HuH-7.5 (cell line): ENCODE measurements around the gene FNDC11.
"Not testable (repeated sequence)": the region's sequence is repeated elsewhere in the genome, so short reads cannot be mapped to it uniquely, and the experiment has no call there.

Experiments used
- DNase-seq: peaks from one replicate; pipeline ENCODE4 v3.0.0; 2011; ENCODE audit warnings: low spot score

FNDC11 gene

DNA sequence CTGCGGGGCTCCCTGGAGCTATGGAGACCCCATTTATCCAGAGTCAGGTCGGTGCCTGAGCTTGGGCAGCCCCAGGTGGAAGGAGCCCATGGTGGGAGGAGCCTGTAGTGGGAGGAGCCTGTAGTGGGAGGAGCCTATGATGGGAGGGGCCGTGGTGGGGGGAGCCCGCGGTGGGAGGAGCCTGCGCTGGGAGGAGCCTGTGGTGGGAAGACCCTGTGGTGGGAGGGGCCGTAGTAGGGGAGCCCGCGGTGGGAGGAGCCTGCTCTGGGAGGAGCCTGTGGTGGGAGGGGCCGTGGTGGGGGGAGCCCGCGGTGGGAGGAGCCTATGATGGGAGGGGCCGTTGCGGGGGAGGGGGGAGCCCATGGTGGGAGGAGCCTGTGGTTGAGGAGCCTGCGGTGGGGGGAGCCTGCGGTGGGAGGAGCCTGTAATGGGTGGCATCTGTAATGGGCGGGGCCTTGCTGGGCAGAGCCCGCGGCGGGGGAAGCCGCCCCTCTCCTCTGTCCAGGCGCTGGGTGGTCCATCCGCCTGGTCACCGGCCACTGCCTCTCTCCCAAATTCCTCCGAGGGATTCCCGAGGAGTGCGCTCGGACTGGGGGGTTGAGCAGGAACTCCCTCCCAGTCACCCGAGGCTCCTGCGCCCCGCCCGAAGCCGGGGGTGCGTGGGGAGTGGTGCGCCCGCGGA lies 567 bp upstream of the FNDC11 start:
- DNase-seq, result no peak

DNA sequence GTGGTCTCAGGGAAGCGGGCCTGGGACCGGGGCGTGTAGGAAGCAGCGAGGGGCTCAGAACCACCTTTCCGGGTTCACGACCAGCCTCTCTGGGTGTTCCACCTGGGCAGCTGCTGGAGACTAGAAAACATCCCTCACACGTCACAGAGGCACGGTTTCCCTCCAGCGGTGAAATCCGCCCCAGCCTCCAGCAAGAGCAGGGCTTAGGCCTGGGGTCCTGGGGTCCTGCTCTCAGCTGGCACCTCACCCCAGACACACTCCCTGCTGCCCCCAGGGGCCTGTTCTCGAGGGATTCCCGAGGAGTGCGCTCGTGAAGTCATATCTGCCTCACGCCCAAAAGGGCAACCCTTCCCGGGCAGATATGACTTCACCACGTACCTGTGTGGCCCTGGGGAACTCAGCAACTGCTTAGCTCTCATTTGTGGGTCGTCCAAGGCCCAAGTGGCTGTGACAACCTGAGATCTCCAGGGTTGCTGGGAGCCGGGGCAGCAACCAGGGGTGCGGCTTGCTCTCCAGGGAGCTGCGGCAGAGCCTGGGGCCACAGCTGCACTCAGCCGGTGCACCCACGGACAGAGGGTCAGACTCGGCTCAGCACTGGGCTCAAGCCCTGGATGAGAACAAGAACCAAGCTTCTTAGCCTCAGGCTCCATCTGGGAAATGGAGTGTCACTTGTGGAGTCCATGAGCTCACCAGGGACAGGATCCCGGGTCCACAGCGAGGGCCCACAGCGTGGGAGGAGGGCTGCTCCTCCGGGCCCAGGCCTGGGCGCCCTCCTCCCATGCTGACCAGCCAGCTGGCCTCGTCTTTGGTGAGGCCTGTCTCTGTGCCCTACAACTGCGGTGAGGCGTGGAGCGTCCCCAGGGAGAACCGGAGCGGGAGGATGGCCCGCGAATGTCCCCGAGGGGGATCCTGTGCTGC lies 661 bp downstream of the FNDC11 start:
- no peak for DNase-seq

DNA sequence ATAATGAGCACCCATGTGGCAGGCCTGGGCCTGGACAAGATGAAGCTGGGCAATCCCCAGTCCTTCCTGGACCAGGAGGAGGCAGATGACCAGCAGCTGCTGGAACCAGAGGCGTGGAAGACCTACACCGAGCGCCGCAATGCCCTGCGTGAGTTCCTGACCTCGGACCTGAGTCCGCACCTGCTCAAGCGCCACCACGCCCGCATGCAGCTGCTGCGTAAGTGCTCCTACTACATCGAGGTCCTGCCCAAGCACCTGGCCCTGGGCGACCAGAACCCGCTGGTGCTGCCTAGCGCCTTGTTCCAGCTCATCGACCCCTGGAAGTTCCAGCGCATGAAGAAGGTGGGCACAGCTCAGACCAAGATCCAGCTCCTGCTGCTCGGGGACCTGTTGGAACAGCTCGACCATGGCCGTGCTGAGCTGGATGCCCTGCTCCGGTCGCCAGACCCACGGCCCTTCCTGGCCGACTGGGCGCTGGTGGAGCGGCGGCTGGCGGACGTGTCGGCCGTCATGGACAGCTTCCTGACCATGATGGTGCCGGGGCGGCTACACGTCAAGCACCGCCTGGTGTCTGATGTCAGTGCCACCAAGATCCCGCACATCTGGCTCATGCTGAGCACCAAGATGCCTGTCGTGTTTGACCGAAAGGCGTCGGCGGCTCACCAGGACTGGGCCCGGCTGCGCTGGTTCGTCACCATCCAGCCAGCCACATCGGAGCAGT lies 1.9 kb downstream of the FNDC11 start:
- DNase-seq, result no peak

DNA sequence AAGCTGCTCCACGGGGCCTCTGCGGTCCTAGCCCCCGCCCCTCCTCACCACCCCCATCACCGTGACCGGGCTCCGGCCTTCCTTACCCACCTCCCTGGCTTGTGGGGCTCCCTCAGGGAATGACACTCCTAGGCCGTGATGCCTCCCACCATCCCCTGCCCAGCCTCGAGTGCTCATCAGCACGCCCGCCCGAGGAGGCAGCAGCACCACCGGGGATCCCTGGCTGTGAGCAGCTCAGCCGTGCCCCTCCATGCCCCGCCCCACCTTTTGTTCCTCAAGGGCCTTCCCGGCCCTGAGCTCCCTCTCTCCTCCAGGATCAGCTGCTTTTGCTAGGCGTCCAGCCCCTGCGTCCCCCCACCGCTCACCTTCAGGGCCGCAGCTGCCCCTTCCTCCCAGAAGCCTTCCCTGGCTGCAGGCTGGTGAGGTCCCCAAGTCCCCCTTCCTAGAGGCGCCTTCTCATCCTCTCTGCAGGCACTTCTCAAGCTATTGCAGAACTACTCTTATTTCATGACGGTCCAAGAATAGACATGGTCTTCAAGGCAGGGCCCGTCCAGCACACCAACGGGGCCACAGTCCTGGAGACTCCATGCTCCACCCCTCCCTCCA lies 3.0 kb downstream of the FNDC11 start:
- DNase-seq, result no peak

DNA sequence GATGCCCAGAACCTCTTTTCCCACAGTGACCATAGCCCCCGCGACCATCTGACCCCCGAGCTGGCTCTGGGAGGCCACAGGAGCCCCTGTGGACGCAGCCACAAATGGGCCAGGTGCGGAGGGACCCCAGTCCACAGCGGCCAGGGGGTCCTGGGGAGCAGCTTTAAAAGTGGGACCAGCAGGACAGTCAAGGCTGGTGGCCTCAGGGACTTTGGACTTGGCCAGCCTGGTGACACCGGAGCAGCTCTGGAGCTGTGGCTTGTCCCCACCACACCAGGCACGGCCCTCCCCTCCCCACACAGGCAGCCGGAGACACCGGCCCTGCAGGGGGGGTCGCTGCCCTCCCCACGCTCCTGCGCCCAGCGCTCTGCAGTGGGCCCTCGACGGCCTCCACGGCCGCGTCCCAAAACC lies 3.5 kb downstream of the FNDC11 start:
- DNase-seq, result no peak

DNA sequence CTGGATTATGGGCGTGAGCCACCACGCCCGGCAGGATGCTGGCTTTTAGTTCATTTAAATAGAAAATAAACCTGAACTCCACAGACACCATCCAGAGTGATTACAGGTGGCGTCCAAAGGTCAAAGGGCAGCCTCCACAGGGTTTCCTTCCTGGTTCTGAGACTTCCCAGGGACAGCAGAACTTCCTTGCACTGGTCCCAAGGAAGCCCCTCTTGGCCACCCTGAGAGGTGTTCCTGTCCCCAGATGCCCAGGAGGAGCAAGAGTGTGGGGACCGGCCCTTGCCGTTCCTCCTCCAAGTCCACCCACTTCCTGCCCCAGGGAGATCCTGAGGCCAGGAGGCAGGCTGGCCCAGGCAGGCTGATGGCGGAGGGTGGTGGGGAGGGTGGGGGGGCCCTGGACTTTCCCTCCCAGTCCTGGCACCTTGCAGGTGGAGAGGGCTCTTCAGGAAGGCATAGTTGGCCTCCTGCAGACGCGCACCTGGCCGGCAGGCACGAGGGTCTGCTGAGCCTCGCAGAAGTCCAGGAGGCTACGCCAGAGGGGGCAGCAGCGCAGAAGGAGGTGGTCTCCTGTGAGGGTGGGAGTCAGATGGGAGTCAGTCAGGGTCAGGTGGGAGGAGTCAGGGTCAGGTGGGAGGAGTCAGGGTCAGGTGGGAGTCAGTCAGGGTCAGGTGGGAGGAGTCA lies 5.0 kb downstream of the FNDC11 start:
- no peak for DNase-seq

DNA sequence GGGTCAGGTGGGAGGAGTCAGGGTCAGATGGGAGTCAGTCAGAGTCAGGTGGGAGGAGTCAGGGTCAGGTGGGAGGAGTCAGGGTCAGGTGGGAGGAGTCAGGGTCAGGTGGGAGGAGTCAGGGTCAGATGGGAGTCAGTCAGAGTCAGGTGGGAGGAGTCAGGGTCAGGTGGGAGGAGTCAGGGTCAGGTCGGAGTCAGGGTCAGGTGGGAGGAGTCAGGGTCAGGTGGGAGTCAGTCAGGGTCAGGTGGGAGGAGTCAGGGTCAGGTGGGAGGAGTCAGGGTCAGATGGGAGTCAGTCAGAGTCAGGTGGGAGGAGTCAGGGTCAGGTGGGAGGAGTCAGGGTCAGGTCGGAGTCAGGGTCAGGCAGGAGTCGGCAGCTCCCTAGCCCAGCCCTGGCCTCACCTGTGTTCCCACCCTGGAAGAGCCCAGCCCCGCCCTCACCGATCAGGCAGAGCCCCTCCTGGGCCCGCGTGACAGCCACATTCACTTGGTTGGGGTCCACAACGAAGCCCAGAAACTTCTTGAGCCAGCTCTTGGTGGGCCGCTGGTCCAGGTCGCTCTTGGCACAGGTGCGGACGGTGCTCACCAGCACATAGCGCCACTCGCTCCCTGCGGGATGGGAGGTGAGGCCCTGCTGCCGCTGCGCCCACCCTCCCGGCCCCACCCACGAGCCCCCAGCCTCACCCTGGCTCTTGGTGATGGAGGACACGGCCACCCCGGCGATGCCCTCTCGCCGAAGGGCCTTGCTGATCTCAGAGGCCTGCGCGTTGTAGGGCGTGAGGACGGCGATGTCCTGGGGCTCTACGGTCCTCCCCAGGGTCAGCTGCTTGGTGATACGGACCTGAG lies 5.8 kb downstream of the FNDC11 start:
- not testable (repeated sequence) for DNase-seq

DNA sequence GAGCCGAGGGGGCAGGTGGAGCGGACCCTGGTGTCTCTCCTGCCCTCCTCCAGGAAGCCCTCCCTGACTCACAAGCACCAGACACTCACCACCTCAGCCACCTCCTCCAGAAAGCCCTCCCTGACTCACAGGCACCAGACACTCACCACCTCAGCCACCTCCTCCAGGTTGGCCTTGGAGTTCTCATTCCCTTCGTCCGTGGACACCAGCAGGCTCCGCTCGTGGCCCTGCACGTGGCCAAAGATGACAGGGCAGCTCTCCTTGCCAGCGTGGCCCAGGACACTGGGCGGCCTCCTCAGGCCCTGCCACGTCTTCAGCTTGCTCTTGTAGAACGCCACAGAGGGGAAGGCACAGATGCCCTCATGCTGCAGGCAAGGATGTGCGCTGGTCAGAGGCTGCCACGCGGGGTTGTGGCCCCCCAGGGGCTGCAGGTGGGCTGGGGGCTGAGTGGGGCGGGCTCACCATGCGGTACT lies 6.4 kb downstream of the FNDC11 start:
- DNase-seq, result no peak

DNA sequence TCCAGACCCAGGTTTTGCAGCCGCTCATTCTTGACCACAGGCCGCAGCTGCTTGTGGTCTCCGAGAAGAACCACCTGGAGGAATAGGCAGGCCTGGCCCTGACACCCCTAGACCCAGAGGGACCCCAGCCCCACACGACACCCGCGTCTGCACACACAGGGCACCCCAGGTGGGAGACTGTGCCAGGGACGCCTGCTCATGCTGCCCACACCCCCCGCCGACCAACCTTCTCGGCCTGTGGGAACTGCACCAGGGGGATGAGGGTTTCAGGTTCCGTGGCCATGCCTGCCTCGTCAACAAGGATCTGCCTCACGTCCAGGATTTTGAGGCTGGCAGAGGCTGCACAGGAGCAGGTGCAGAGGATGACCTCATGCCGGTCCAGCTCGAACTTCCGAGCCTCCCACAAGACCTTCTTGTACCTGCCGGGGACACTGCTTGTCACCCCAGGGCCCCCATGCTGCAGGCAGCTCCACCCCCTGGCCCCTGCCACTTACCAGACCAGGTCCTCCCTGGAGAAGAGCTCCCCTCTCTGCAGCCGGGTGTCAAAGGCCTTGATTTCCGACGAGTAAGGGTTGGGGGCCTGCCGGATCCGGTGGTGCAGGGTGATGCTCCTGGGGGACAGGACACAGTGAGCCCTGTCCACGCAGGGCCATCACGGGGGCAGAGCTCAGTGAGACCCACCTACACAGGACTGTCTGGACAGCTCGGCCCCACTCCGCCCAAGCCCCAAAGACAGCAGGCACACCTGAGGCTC lies 7.1 kb downstream of the FNDC11 start:
- DNase-seq, result no peak

DNA sequence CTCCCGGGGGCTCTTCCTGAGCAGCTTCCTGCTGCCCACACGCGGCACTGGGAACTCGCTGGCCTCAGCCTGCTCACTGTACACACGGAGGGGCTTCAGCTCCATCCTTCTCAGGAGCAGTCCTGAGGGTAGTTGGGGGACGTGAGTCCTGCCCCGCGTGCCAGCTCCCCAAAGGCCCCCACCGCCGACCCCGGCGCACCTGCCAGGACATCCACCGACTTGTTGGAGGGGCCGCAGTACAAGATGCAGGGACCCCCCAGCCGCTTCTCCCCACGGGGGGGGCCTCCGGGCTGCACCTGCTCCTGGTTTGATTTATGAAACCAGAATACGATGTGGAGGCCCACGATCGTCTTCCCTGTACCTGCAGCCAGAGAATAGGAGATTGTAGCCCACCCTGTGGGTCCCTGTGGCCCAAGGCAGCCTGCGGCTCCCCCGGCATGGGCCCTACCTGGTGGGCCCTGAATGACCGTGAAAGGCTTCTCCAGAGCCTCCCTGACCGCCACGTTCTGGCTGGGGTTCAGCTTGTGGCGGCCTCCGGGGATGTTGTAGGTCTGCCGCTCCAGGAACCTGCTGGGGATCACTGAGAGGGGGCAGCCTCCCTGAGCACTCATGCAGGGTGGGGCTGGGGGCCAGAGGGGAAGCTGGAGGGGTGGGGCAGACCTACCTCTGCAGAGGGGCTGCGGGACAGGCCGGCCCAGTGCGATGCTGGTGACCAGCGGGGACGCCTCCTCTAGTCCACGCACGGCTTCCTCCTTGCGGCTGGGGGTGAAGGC lies 7.9 kb downstream of the FNDC11 start:
- no peak for DNase-seq

DNA sequence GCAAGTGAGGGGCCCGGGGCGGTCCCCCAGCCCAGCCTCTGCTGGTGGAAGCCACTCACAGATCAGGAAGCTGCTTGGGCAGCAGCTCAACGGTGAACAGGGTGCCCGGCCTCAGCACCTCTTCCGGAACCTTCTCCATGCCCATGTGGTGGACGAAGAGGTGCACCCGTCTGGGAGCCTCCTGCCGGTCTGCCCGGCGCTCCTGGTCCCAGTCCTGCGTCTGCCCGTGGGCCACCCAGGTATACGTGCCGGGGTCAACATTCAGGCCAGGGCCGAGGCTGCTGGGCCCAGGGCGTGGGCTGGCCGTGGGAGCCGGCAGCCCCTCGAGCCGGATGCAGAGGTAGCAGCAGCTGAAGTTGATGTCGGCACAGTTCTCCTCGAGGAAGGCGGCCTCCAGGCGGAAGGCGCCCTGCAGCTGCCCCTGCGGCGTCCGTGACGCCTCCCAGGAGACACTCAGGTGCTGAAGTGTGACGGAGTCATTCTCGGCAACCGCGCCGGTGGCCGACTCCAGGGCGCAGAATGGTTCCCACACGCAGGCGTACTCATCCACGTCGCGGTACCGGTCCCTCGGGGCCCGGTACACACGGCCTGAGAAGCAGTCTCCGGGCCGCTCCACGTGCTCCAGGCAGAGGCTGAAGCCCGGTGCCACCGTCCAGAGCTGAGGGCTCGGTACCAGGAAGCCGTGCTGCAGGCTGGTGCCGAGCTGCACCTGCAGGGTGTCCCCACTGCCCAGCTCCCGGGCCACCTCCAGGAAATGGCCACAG lies 8.7 kb downstream of the FNDC11 start:
- no peak for DNase-seq

DNA sequence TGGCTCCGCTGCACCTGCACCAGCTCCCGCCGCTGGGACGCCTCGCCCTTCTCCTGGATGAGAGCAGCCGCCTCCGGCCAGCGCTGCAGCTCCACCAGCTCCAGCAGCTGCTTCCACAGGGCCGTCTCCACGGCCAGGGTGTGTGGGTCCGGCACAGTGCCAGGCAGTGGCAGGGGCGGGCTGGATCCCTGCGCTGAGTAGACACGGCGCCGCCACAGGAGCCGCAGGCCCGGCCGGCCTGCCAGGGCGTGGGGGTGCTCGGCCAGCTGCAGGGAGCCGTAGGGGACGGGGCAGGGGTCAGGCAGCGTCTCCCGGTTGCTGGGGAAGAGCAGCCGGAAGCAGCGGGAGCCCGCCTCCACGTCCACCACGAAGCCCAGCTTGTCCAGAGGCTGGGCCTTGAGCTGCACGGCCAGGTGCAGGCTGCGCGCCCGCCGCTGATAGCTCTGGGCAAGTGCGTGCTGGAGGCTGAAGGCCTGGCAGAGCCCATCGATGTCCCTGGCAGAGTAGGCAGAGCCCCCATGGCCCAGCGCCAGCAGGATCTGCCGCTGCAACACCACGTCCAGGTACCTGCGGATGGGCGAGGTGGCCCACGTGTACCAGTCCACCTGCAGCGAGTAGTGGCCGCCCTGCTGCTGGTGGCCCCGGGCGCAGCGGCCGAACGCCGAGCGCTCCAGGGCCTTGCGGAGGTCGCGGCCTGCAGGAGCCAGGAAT lies 9.4 kb downstream of the FNDC11 start:
- no peak for DNase-seq

DNA sequence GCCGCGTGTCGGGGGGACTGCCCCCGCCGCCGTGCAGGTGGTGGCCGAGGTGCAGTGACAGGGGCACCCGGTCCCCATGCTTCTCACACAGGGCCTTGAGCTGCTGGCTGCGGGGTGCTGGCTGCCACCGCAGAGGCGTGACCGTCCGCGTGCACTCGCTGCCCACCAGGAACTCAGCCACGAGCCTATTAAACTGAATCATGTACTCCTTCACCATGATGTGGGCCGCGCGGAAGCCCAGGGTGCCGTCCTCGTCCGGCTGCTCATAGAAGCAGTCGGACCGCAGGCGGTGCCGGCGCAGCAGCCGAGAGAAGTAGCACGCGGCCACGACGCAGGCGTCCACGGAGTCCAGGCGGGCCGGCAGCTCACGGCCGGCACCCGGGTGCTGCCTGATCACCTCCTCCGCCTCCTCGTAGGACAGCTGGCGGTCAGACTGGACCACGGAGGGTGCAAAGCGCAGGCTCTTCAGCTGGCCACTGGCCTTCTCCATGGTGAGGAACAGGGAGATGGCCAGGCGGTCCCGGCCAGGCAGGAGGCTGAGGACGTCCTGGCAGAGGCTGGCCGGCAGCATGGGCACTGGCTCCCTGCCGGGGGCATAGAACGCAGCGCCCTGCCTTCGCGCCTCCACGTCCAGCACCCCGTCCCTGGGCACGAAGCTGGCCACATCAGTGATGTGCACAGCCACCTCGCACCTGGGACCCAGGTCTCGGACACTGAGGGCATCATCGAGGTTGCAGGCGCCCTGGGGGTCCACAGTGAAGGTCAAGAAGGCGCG lies 10.3 kb downstream of the FNDC11 start:
- DNase-seq, result no peak

DNA sequence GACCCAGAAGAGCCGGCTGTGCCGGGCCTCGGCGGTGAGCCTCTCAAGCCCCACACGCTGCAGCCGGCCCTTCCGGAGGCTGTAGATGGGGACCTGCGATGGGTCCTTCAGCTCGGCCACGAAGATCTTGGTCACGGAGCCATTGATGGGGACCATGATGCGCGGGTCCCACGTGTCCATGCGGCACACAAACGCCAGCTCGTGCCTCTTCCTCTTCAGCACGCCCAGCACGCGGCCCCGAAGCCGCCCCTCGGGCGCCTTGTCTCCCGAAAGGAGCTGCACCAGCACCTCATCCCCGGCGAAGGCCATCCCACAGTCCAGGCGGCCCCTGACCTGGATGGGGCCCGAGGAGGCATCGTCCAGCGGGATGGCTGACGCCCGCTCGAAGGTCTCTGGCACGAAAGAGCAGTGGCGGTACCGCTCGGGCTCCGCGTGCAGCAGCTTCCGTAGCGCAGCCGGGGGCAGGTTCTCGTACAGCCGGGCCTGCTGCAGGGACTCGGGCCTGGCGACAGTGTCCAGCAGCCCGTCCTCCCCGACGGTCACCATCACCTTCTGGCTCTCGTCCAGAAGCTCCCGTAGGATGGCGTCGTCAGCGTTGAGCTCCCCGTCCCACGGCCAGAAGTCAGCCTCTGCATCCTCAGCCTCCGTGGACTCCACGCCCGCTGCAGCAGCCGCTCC lies 11.2 kb downstream of the FNDC11 start:
- no peak for DNase-seq

DNA sequence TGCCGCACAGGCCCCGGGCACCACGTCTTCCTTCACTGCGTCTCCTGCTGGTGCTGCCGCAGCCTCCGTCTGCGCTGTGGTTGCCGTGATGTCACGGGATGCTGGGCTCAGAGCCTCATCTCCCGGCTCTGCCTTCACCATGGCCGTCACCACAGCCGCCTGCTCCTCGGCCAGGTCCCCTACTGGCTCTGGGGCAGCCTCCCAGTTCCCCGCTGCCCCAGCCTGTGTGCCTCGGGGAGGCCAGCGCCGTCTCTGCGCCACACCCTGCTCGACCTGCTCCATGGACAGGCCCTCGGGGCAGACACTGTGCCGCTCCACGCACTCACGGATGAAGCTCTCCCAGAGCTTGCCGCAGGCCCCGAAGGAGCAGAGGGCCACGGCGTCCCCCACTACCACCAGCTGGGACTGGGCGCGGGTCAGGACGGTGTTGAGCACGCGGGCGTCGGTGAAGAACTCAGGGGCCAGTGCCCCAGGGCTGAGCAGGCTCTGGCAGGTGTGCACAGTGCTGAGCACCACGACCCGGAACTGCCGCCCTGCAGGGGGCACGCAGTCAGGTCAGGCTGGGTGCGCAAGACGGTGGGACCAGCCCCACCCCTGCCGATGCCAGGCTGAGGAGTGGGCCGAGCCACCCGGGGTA lies 11.9 kb downstream of the FNDC11 start:
- DNase-seq, result no peak
